UCSD-AML1 (cell line): ENCODE data around the gene CCL26.
A peak's percentile ranks its signal among the peaks of the same experiment; 100 is the strongest.

Experiments
- DNase-seq: peaks from one replicate; lab custom pipeline; 2025; ENCODE audit not compliant: unreplicated experiment; lab: John Stamatoyannopoulos, UW

Gene CCL26

GRCh38 chr7:75772081-75773077 is at the start of gene CCL26:
Gene CCL26, minus strand, starts transcription at chr7:75772211. Its CDS starts 35 bp downstream, at chr7:75772176.
- DNase-seq, result no peak

- no peak for DNase-seq
These were observed 48.7 kb upstream of the CCL26 start for GRCh38 chr7:75820688-75821087.

GRCh38 chr7:75819711-75820110 is 47.7 kb upstream of the CCL26 start:
- no peak for DNase-seq

GRCh38 chr7:75818472-75818871 is 46.5 kb upstream of the CCL26 start:
- no peak for DNase-seq

- no peak for DNase-seq
These were observed 45.1 kb upstream of the CCL26 start for GRCh38 chr7:75817116-75817515.

GRCh38 chr7:75815418-75816064 is 43.5 kb upstream of the CCL26 start:
- no peak for DNase-seq

GRCh38 chr7:75814407-75814947 is 42.5 kb upstream of the CCL26 start:
- DNase-seq, result no peak

GRCh38 chr7:75813781-75814236 is 41.8 kb upstream of the CCL26 start, which contains the start of gene CCL24:
Gene CCL24, minus strand, starts transcription at chr7:75813806. Its CDS starts 91 bp downstream, at chr7:75813715.
- DNase-seq, result peak; percentile 18

GRCh38 chr7:75813084-75813483 is 41.1 kb upstream of the CCL26 start:
- DNase-seq, result no peak

GRCh38 chr7:75811894-75812678 is 40.1 kb upstream of the CCL26 start:
- no peak for DNase-seq

- DNase-seq, result no peak
These were observed 37.4 kb upstream of the CCL26 start for GRCh38 chr7:75809396-75809795.

- no peak for DNase-seq
These were observed 36.1 kb upstream of the CCL26 start for GRCh38 chr7:75808106-75808505.

GRCh38 chr7:75807452-75807851 is 35.4 kb upstream of the CCL26 start:
- DNase-seq, result no peak

GRCh38 chr7:75806560-75807307 is 34.7 kb upstream of the CCL26 start:
- DNase-seq, result no peak

- no peak for DNase-seq
These were observed 32.7 kb upstream of the CCL26 start for GRCh38 chr7:75804705-75805104.

GRCh38 chr7:75804004-75804403 is 32.0 kb upstream of the CCL26 start:
- DNase-seq, result no peak

- no peak for DNase-seq
These were observed 30.5 kb upstream of the CCL26 start for GRCh38 chr7:75802552-75802821.

- no peak for DNase-seq
These were observed 26.8 kb upstream of the CCL26 start for GRCh38 chr7:75798770-75799169.

GRCh38 chr7:75796420-75796819 is 24.4 kb upstream of the CCL26 start:
- no peak for DNase-seq

GRCh38 chr7:75795831-75796285 is 23.8 kb upstream of the CCL26 start:
- DNase-seq, result no peak
